SK-N-MC (cell line): Measurements from ENCODE around the gene TNKS1BP1.

Experiments
- EZH2 ChIP-seq: fragments of 200-600 bp; sonication (generic); IDR thresholded peaks from one replicate; pipeline ENCODE4 v1.6.1; 2017; ENCODE audit warnings: antibody characterized with exemption
- POLR2AphosphoS5 ChIP-seq: IDR thresholded peaks from 2 replicates; pipeline ENCODE4 v1.6.1; 2012; ENCODE audit warnings: mild to moderate bottlenecking, low read depth, low read length, borderline replicate concordance

- TF ChIP-seq EZH2 = no peak
- no peak for TF ChIP-seq POLR2AphosphoS5
Observed at GRCh38 chr11:57368845-57369232, 44.1 kb upstream of the TNKS1BP1 start.
